ENCODE measurements around the gene TMPRSS13. TPM values are rescaled to one million over a fixed set of nuclear protein-coding genes. Genes with fewer than 3 reads are reported as not detected.
"Not testable (repeated sequence)": the region's sequence is repeated elsewhere in the genome, so short reads cannot be mapped to it uniquely, and the experiment has no call there.

TMPRSS13 gene
- total and polyA plus RNA-seq, 9 of the 15 experiments (the other 6 are each of a cell fraction or from before 2014, with no cell fraction given): 0.11 to 0.29 (median 0.15) TPM

- BruUV-seq (replicated peaks); H3K27ac ChIP-seq (ENCODE audit: extremely low read depth, low read depth, low read length); H3K9ac ChIP-seq (ENCODE audit: insufficient read depth in 1 of 2, low read depth in 2 of 2, low read length in 2 of 2); intact Hi-C loops (cut with micrococcal nuclease); ATAC-seq; H3K4me3 ChIP-seq; DNase-seq (ENCODE audit: extremely low read depth in 1 of 4, low spot score in 3 of 4); H2AFZ ChIP-seq (ENCODE audit: low read depth, low read length); in situ Hi-C loops (cut with MboI); H3K9me1 ChIP-seq (ENCODE audit: control insufficient read depth, insufficient read depth, low read length); H3K79me2 ChIP-seq (ENCODE audit: control insufficient read depth, insufficient read depth, low read length); H3K27me3 ChIP-seq (ENCODE audit: control insufficient read depth in 2 of 2, insufficient read depth in 2 of 2, low read length in 2 of 2); H3K36me3 ChIP-seq (ENCODE audit: control insufficient read depth, insufficient read depth, low read length); H4K20me1 ChIP-seq (replicated peaks; ENCODE audit: control insufficient read depth, insufficient read depth, low read length); CTCF ChIA-PET (ENCODE audit: low intra/inter-chr PET ratio); FAIRE-seq; H3K4me2 ChIP-seq (ENCODE audit: insufficient read depth, low read length); H3K9me3 ChIP-seq (replicated peaks; ENCODE audit: control insufficient read depth, insufficient read depth, low read depth, low read length): not testable (repeated sequence)
- peaks cover 15 to 27% of the 10 kb centered on the region in 2 experiments for H3K4me1 ChIP-seq (replicated peaks in 1 of 2; ENCODE audit: control insufficient read depth in 2 of 2, insufficient read depth in 2 of 2, low read length in 2 of 2)
- WGBS (ENCODE audit: insufficient coverage, low coverage, missing lambda C conversion rate): 90% methylated on average over 16 of the region's 36 CpGs
- POLR2A ChIA-PET: interaction anchor here (0.9 to 1.9 kb wide), 4 partner anchors 8 to 19 kb away, joined by 3 to 6 read pairs (median 4); partner anchors contain the start of gene IL10RA
Measured at GRCh38 chr11:117978291-117978910, 49.2 kb upstream of the TMPRSS13 start.

GRCh38 chr11:117977612-117978264 lies 48.5 kb upstream of the TMPRSS13 start:
- FAIRE-seq; CTCF ChIA-PET (ENCODE audit: low intra/inter-chr PET ratio); H3K79me2 ChIP-seq (ENCODE audit: control insufficient read depth, insufficient read depth, low read length); H3K4me3 ChIP-seq; DNase-seq (ENCODE audit: extremely low read depth in 1 of 4, low spot score in 3 of 4); H3K9ac ChIP-seq (ENCODE audit: insufficient read depth in 1 of 2, low read depth in 2 of 2, low read length in 2 of 2); H3K27me3 ChIP-seq (ENCODE audit: control insufficient read depth in 2 of 2, insufficient read depth in 2 of 2, low read length in 2 of 2); in situ Hi-C loops (cut with MboI); H3K4me2 ChIP-seq (ENCODE audit: insufficient read depth, low read length); H4K20me1 ChIP-seq (replicated peaks; ENCODE audit: control insufficient read depth, insufficient read depth, low read length); ATAC-seq; H3K9me3 ChIP-seq (replicated peaks; ENCODE audit: control insufficient read depth, insufficient read depth, low read depth, low read length); H3K9me1 ChIP-seq (ENCODE audit: control insufficient read depth, insufficient read depth, low read length); H2AFZ ChIP-seq (ENCODE audit: low read depth, low read length); H3K36me3 ChIP-seq (ENCODE audit: control insufficient read depth, insufficient read depth, low read length); intact Hi-C loops (cut with micrococcal nuclease); BruUV-seq (replicated peaks); H3K27ac ChIP-seq (ENCODE audit: extremely low read depth, low read depth, low read length); TF ChIP-seq PBX2 (CRISPR knock-in tag; IDR thresholded peaks at IDR 0.05; ENCODE audit: low read depth): not testable (repeated sequence)
- WGBS (ENCODE audit: insufficient coverage, low coverage, missing lambda C conversion rate): 83% methylated on average over 21 of the region's 23 CpGs
- TF ChIP-seq MEIS2 (IDR thresholded peaks at IDR 0.05; ENCODE audit: partially characterized antibody) (peak; percentile 46), PBX2 (tag; conservative IDR thresholded peaks at IDR 0.05; ENCODE audit: low read depth) (peak; percentile 58)
- H3K4me1 ChIP-seq (replicated peaks in 1 of 2; ENCODE audit: control insufficient read depth in 2 of 2, insufficient read depth in 2 of 2, low read length in 2 of 2): peaks cover 18 to 31% of the 10 kb centered on the region in 2 experiments
- POLR2A ChIA-PET: interaction anchor here (0.9 to 1.9 kb wide), 2 partner anchors 9 to 17 kb away, joined by 3 to 6 read pairs; partner anchors contain the start of gene IL10RA

Data from K562 (cell line).